Esophagus muscularis mucosa (tissue), 4 donors: Measurements from ENCODE around the gene S100A8. TPM values are rescaled to one million over a fixed set of nuclear protein-coding genes. Genes with fewer than 3 reads are reported as not detected.

Experiments used
- DNase-seq: peaks from one replicate; pipeline ENCODE4 v3.0.0-alpha.2; 2017; ENCODE audit errors: extremely low spot score
- H3K27ac ChIP-seq, 4 donors: fragments of 200-600 bp; sonication (generic); replicated peaks in 1 of 4; 1 replicate in 3 of 4; 2 replicates in 1 of 4; pipeline ENCODE4 v1.5.1; 2016 to 2019; ENCODE audit warnings: mild to moderate bottlenecking in 1 of 4
- H3K27me3 ChIP-seq, 4 donors: fragments of 200-600 bp; sonication (generic); one replicate each; pipeline versions ENCODE4 v1.5.1 to v1.6.0; 2016 to 2019
- H3K36me3 ChIP-seq, 4 donors: fragments of 200-600 bp; sonication (generic); one replicate each; pipeline ENCODE4 v1.5.1; 2016 to 2019
- H3K4me1 ChIP-seq, 4 donors: fragments of 200-600 bp; sonication (generic); one replicate each; pipeline ENCODE4 v1.5.1; 2016 to 2019
- H3K4me3 ChIP-seq, 4 donors: fragments of 200-600 bp; sonication (generic); 1 replicate in 2 of 4; 2 replicates in 2 of 4; pipeline ENCODE4 v1.5.1; 2016 to 2019; ENCODE audit warnings: mild to moderate bottlenecking in 4 of 4, moderate library complexity in 1 of 4
- H3K9me3 ChIP-seq, 4 donors: fragments of 200-600 bp; sonication (generic); 1 replicate in 3 of 4; 2 replicates in 1 of 4; pipeline ENCODE4 v1.5.1; 2016 to 2019
- CTCF ChIP-seq, 3 experiments: fragments of 200-600 bp in 2 of 3; fragments of 450-650 bp in 1 of 3; sonication (generic) in 2 of 3; IDR thresholded peaks; one replicate each; pipeline ENCODE4 v1.5.1; 2017 to 2019; ENCODE audit warnings: antibody characterized with exemption in 3 of 3, mild to moderate bottlenecking in 2 of 3, moderate library complexity in 1 of 3
- EP300 ChIP-seq: sonication (generic); formaldehyde crosslinking; IDR thresholded peaks from one replicate; pipeline ENCODE4 v1.6.1; 2017; ENCODE audit warnings: antibody characterized with exemption
- POLR2A ChIP-seq: fragments of 450-650 bp; IDR thresholded peaks from one replicate; pipeline ENCODE4 v1.6.1; 2017; ENCODE audit warnings: antibody characterized with exemption, moderate library complexity, mild to moderate bottlenecking, low read depth
- POLR2AphosphoS5 ChIP-seq, 2 donors: sonication (generic); formaldehyde crosslinking; IDR thresholded peaks; one replicate each; pipeline ENCODE4 v1.6.1; 2017; ENCODE audit warnings: antibody characterized with exemption in 2 of 2
- WGBS: methylation state at CpG from one replicate; pipeline ENCODE4 v1.1.5; 2018; 5-methylcytosine and 5-hydroxymethylcytosine counted together
- intact Hi-C: fragments of 100-400 bp; cut with DNase I; formaldehyde crosslinking; loops from one replicate; pipeline ENCODE4 v1.15.1; 2023
- total RNA-seq, 4 donors: library from RNA; depleted of rRNA; stranded (reverse); fragments of >200 nt; gene quantifications; one replicate each; pipeline versions ENCODE4 v1.1.0 to v1.2.1, GENCODE V29; 2016

The S100A8 gene
- total RNA-seq, 4 donors from 2014 or later: 9.9 to 155 (median 12.0) TPM

GRCh38 chr1:153364766-153365666 lies 25.9 kb downstream of the S100A8 start:
- no peaks in the 10 kb centered on the region for H3K9me3 ChIP-seq
- intact Hi-C loops: no loop called here
- WGBS: 69% methylated on average over 12 of the region's 12 CpGs

GRCh38 chr1:153364156-153364555 lies 26.7 kb downstream of the S100A8 start:
- no peak for TF ChIP-seq POLR2AphosphoS5 (IDR thresholded peaks at IDR 0.05)
- TF ChIP-seq POLR2A: no peak
- TF ChIP-seq EP300: no peak
- TF ChIP-seq CTCF (IDR thresholded peaks at IDR 0.05): no peak
- Histone ChIP-seq H3K4me3 (no peak overlapping the region), H3K27me3 (peaks cover 0 to 4% (median 0%) of the 10 kb centered on the region in 4 donors), H3K4me1 (no peaks in the 10 kb centered on the region), H3K36me3 (no peaks in the 10 kb centered on the region), H3K9me3 (no peaks in the 10 kb centered on the region), H3K27ac (no peak overlapping the region)
- intact Hi-C loops: no loop called here
- DNase-seq: no peak

More at GRCh38 chr1:153364766-153365666, 25.9 kb downstream of the S100A8 start:
- no peak overlapping the region for H3K27ac ChIP-seq
- TF ChIP-seq CTCF (IDR thresholded peaks at IDR 0.05) (no peak), EP300 (no peak), POLR2AphosphoS5 (IDR thresholded peaks at IDR 0.05) (no peak), POLR2A (no peak)
- H3K4me3 ChIP-seq: no peak overlapping the region
- no peak for DNase-seq
- H3K4me1 ChIP-seq: no peaks in the 10 kb centered on the region
- peaks cover 0 to 4% (median 0%) of the 10 kb centered on the region in 4 donors for H3K27me3 ChIP-seq
- H3K36me3 ChIP-seq: no peaks in the 10 kb centered on the region

GRCh38 chr1:153363641-153364040 lies 27.2 kb downstream of the S100A8 start:
- intact Hi-C loops: no loop called here
- 69% methylated on average over 3 of the region's 3 CpGs for WGBS

GRCh38 chr1:153362187-153362775 lies 28.6 kb downstream of the S100A8 start:
- intact Hi-C loops: no loop called here
- H3K27me3 ChIP-seq: peaks cover 0 to 4% (median 0%) of the 10 kb centered on the region in 4 donors
- no peaks in the 10 kb centered on the region for H3K4me1 ChIP-seq
- no peak for DNase-seq
- no peak for TF ChIP-seq POLR2A
- no peak for TF ChIP-seq EP300
- no peak for TF ChIP-seq CTCF (IDR thresholded peaks at IDR 0.05)
- no peak for TF ChIP-seq POLR2AphosphoS5 (IDR thresholded peaks at IDR 0.05)
- no peak overlapping the region for H3K27ac ChIP-seq
- H3K4me3 ChIP-seq: no peak overlapping the region
- 58% methylated on average over 3 of the region's 3 CpGs for WGBS
- no peaks in the 10 kb centered on the region for H3K36me3 ChIP-seq
- no peaks in the 10 kb centered on the region for H3K9me3 ChIP-seq

More at GRCh38 chr1:153363641-153364040, 27.2 kb downstream of the S100A8 start:
- no peak overlapping the region for H3K4me3 ChIP-seq
- no peaks in the 10 kb centered on the region for H3K36me3 ChIP-seq
- no peaks in the 10 kb centered on the region for H3K4me1 ChIP-seq
- H3K27ac ChIP-seq: no peak overlapping the region
- DNase-seq: no peak
- peaks cover 0 to 4% (median 0%) of the 10 kb centered on the region in 4 donors for H3K27me3 ChIP-seq
- TF ChIP-seq CTCF (IDR thresholded peaks at IDR 0.05) (no peak), POLR2AphosphoS5 (IDR thresholded peaks at IDR 0.05) (no peak), POLR2A (no peak), EP300 (no peak)
- no peaks in the 10 kb centered on the region for H3K9me3 ChIP-seq
